Stimulated activated CD4-positive, alpha-beta T cell treated with anti-CD3 and anti-CD28 coated beads, Interleukin-15, amount 100 ng/mL, for 1 hour (primary cell): Measurements from ENCODE around the gene LRP1B.

Experiments used
- DNase-seq, 2 donors: peaks; one replicate each; pipeline ENCODE4 v3.0.0-alpha.2; 2020; ENCODE audit warnings: low read depth in 1 of 2, low spot score in 1 of 2

Gene LRP1B

DNA sequence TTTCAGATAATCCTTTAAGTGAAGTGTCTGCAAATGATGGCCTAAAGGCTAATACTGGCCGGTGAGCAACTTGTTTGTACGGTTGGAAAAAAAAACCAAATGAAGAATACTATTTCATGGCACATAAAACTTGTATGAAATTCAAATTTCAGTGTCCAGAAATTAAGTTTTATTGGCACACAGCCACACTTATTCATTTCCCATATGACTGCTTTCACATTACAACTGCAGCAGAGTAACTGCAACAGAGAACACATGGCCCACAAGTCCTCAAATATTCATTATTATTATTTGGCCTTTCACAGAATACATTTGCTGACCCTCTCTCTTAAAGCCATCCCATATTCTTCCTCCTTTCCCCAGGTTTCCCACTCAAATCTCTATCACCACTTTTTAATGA, 1268.6 kb downstream of the LRP1B start:
- no peak for DNase-seq

DNA sequence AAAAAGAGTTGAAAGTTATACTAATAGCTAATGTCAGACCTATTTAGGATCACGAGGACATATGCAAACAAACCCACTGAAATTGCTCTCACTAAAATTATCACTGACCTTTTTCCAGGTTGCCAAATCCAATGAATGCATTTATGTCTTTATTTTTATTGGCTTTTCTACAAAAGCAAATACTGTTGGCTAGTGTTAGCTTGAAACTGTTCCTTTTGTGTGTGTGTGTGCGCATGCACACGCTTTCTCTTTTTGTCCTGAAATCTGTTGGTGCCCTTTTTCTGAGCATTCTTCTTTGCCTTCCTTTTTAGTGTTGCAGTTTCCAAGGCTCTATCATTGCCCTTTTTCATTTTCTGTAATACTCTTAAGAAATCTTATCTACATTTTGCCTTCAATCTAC, 1269.2 kb downstream of the LRP1B start:
- no peak for DNase-seq

DNA sequence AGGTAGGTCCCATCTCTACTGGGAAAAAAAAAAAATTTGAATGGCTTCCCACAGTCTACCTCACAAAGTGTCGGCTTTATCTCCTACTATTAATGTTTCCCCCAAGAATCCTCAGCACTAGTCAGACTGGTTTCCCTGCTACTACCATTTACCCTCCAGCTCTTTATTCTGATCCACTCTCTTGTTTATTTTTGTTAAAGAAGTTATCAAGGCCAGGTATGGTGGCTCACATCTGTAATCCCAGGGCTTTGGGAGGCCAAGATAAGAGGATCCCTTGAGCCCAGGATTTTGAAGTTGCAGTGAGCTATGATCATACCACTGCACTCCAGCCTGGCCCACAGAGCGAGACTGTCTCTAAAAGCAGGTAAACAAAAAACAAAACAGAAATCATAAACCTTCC, 1275.3 kb downstream of the LRP1B start:
- no peak for DNase-seq

DNA sequence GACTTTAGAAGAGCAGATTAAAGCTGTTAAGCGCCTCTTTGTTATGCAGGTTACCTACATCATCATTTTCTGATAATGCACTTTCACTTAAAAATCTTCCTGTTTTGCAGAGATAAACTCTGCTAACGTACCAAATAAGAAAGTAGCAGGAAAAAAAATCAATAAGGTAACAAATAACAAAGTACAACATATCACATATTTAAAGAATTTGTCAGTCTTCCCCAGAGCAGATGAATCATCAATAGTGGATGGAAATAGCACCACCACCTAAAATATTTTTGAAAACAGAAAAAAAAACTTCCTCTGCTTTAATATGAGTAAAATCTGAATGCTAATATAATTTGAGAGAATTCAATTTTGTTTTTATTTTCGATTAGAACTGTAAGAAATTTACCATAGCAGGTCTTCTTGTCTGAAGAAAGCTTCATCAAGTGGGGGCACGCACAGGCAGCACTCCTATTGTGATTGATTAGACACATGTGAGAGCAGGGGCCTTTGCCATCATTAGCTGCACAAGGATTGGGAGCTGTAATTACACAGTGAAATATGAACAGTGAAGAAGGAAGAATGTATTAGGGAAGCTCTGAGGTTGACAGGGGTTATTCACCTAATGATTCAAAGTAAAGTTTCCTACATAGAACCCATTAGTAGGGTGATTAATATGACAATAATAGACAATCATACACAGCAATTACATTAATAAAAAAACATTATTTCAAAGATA, 1279.4 kb downstream of the LRP1B start:
- no peak for DNase-seq

DNA sequence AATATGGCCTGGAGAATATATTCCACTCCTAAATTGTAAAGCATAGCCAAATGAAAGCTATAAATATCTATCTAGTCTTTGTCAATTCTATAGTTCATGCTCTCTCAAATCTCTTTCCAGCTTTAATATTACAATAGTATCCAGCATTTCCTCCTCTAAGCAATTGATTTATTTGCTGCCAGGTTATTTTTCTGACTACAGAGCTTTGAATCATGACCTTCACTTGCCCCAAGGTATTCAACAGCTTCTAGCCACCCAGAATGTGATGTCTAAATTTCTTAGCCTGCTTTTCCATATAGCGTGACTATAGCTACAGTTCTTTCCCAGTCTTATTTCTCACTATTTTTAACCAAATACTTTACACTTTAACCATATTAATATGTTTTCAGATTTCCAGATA, 1287.6 kb downstream of the LRP1B start:
- no peak for DNase-seq

DNA sequence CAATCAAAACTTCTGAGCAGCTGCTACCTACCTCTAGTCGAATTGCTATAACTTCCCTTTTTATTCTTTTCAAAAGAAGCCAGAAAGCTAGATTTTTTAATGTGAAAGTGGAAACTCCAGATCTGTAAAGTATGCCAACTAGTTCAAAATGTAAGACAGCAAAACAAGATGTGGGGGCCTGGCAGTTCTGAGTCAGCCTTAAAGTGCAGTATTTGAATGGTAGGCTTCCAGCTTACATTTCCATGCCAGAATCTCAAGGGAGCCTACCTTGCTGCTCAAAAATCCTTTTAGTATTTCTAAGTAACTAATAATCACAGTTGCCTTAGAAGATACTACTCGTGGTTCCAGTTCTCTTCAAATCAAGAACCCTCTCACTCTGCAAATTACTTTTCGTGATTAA, 1288.7 kb downstream of the LRP1B start:
- DNase-seq, result no peak

DNA sequence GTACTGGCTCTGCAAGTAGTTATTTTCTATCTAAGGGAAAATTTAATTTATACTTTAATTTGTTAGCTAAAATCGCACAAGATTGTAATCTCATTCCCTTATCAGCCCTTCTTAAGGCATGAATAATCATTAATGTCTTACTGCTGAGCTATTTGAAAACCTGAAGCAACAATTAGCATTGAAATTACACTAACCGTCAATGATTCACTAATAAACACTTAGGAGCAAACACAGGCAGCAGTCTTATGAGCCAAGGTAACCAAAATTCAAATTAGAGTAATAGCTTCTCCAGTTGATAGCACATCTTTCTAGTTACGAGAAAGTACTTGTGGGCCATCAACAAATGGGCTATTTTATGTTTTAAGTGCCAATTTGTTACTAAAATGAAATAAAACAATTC, 1289.7 kb downstream of the LRP1B start:
- DNase-seq, result no peak

DNA sequence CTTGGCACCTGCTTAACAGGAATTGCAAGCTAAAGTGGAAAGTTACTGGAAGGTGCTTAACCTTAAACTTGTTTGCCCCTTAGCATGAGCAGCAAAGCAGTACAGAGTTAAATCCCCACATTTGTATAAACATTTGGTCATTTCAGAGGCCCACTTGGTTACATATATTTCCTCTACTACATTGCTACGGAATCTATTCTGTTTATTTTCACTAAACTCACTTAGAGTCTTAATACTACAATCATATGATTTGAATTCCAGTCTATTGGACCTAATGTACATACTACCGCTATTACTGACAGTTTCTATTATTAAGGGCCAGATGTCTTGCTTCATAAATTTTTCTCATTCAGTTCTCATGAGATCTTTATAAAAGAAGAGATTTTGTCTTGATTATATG, 1294.0 kb downstream of the LRP1B start:
- no peak for DNase-seq

DNA sequence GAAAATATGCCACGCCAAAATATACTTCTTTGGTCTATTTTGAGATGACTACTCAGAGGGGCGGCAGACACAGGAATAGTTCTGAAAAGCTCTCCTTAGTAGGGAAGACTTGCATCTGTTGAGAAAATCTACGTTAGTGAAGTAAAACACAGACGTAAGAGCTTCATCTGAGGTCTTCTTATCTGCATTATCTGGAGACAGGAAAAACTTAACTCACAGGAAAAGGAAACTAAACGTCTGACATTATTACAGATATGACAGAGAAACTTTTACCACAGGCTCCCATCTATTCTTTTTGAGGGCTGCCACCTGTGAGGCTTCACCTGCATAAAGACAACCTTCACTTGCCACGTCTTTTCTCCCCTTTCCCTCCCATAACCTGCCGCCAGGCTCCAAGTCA, 1295.7 kb downstream of the LRP1B start:
- no peak for DNase-seq

DNA sequence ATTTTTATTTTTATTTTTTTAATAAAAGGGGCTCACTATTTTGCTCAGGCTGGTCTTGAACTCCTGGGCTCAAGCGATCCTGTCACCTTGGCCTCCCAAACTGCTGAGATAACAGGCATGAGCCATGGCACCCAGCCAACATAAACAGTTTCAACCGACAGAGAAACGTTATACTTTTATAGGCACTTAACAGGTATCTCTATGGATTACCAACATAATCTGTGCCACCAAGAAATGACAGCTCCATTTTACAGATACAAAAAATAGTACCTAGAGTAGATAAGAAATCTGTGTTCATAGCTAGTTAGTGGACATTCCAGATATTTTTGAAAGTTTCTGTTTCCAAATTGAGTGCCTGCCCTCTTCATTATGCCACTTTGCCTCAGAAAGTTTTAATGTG, 1316.7 kb downstream of the LRP1B start:
- no peak for DNase-seq

DNA sequence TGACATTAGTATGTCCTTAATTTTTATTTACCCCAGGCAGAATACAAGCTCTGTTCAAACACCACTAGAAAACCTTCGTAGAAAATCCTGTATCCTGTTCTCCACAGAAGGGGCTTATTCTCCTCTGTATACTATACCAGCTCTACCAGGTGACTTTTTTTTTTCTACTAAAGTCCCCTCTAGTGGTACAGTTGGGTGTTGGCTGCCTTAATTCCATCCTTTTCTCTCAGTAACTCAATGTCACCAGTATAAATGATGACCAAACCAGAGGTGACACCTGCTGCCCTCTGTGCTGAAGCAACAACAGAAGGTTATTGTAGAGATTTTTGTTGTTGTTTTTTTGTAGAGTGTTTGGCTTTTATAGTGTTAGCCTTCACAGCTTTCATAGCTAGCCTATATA, 1322.0 kb downstream of the LRP1B start:
- DNase-seq, result no peak

DNA sequence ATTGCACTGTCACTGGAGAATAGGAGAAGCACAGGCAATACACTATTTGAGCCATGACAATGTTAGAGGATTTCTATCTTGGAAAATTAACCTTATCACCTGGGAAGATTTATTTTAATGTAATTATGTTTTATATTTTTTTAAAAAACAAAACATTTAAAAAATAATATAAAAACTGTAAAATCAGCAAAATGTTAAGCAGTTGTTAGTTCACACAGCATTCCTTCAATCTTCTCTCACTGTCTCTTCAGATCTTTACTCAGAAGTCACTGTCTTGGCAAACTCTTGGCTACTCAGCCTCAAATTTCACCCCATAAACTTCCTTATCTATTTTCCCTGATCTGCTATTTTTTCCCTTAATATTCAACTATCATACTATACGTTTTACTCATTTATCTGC, 1322.6 kb downstream of the LRP1B start:
- DNase-seq, result no peak

DNA sequence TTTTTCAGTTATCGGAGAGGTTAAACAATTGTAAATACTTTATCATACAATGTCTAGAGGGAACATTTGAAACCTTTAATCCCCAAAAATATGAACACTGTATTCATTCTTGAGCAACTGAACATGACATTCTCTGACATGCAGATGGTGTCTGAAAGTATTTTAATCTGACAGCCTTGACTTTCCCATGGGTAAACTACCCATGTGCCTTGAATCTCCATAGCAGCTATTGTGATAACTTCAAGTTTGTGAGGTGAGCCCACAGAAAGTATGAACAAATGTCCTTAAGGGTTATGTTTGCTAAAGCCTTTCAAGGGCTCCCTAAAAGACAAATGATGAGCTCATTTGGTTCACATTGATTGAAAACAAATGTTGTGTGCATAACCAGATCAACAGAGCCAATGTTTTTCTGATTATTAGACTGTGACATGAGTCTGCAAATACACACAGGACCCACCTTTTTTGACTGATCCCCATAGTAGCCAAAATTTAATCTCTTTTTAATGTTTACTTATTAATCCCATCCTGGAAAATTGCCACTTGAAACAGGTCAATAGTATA, 1326.0 kb downstream of the LRP1B start:
- no peak for DNase-seq

DNA sequence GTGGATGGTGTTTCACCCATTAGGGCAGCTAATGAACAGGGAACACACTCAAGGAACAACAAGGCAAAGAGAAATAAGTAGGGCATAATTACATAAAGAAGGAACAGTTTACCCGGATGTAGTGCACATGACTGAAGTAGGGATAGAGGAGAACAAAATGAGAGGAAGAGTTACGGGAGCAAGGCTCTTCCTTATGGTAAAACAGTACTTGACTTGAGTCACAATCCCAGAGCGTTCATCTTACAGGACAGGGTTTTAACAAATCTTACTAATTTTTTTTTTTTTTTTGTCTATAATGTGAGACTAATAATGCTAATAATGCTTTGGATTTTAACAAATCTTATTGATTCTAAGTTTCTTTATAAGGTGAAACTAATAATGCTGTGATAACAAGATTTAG, 1329.5 kb downstream of the LRP1B start:
- no peak for DNase-seq

DNA sequence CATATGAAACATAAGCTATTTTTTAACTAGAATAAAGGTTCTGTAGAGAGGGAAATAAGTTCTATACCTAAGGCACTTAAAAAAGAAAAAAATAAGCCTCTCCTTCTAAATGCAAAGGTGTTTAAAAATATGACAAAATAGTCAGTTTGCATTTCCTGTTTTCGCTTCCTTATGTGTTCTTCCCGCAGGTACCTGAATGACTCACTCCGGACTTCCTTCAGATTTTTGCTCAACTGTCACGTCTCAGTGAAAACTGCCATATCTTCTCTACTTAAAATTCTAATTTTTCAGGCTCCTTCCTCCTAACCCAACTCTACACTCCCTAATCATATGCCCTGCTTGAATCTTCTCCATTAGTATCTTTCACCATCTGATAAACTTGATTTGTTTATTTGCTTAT, 1333.1 kb downstream of the LRP1B start:
- no peak for DNase-seq

DNA sequence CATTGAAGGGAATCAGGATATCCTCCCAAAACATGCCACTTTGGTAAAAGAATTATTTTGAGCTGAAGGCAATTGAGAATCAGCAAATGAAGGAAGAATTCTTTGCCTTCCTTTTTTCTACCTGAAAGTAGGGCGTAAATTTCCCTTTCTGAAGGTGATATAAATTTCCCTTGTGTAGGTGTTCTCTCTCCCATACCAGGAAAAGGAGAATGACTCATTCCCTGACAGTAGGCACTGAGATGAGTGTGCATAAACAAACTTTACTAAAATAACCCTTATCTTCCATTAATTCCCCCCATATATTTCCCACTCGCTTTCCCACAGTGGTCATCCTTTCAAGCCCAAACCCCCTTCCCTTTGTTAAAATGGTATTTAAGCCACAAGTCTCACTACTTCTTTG, 1339.0 kb downstream of the LRP1B start:
- DNase-seq, result no peak

DNA sequence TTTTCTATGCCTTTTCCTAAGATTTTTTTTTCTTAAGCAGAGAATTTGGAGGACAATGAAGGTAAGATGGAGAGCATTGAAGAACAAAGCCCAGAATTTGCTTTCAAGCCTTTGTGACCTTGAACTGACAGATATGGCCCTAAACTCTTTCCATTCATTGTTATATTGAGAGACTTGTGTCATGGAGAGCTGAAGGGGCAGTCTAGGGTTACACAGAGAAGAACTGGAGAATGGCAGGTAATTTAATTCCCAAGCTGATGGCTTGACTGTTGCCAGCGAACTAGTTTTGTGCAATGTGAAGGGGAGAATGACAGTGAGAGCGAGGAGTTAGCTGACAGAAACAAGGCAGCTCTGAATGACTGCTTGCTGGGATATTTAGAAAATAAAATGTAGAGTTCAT, 1344.2 kb downstream of the LRP1B start:
- no peak for DNase-seq

DNA sequence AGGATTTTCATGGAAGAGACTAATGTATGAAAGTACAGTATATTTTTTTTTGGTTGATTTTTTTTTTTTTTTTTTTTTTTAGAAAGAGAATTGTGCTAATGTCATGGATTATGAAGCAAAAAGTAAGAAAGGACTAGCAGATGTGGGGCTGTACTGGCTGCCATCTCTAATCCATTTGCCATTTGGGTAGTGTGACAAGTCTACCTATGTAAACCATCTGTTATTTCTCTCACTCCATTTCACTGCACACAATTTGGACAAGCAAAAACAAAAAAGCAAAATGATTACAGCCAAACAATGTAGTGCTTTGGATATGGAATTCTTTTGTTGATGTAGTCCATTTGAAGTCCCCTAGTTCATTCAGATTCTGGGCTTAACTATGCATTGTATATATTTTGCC, 1355.4 kb downstream of the LRP1B start:
- no peak for DNase-seq

DNA sequence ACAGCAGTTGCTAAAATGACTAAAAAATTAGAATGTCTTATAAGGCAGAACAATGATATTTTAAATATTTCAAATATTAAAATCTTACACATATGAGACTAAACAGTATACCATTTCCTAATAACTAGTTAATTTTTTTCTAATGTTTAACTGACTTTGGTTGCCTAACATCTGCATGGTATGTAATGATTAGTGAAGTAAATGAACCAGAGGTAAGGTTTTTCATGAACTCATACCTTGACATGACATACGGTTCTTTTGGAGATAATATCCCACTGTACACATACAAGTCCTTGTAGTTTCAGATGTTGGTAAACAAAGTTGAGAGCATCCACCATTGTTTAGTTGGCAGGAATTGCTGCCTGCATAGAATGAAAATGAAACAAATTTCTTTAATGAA, 1360.2 kb downstream of the LRP1B start:
- no peak for DNase-seq

DNA sequence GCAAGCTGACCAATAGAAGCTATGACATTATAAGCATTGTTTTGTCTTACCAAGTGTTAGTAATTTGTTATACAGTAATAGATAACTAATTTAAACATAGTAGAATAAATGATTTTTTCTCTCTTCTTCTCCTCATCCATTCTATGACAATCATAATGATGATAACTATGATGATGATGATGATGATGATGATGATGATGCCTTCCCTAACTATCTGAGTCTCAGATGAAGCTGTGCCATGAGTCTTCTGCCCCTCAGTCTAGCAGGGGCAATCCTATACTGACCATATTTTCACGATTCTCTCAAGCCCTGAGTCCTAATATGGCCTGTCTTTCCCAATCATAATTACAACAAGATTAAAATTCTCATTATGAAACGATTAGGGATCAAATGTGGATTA, 1369.0 kb downstream of the LRP1B start:
- no peak for DNase-seq

DNA sequence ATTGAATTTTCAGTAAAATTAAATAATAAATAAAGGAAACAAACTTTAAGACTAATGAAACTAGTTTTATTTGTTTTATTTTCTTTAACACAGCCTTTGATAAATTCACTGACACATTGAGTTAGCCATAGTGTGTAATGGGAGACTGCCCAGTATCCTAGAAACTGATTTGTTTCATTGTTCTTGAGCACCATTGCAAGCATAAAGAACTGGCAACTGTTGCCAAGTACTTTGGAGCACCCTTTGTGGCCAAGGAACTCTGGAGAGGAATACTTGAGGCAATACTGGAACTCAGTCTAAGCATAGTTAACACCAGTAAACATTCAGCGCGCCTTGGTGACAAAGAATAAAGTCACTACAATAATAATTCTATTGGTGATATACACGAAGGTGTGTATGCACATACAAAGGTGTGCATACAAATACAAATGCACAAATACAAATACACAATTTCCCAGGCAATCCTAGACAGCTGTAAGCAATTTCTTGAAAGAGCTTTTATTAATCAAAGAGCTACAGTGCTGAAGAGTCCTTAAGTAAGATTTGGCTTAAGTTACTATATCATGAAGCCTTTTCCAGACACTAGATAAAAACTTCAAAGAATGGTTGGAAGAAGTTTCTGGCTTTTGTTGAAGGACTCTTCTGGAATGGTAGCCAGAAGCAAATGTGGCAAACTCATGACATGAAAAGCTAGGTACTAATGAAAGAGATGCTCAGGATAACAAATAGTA, 1371.2 kb downstream of the LRP1B start:
- DNase-seq, result no peak

DNA sequence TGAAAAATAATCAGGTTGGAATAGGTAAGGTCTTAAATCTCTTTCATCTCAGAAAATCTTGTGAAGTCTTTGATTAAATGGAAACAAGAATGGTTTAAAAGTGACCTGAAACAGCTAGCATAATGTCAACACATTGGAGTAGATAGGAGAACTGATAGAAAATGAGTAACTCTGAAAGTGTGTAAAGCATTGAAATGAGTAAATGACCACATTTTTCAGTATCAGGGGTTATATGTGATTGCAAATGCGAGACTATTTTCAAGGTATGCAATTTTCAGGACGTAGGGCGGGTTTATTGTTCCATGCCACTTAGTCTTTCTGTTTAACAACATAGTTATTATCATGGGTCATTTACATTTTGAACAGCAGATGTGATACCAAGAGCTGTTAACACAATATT, 1383.2 kb downstream of the LRP1B start:
- DNase-seq, result no peak

DNA sequence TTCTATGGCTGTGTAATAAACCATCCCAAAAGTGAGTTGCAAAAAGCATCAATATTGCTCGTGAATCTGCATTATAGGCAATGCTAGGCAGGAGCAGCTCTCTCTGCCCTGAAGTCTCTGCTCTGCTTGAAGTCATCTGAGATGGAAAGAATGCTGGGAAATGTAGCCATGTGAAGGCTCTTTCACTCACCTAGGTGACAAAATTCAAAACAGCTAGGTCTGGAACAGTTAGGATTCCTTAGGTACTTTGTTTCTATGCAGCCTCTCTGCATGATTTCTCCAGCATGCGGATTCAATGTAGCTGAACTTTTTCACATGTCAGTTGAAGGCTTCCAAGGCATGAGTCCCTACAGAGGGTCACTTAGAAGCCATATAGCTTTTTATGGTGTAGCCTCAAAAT, 1383.7 kb downstream of the LRP1B start:
- no peak for DNase-seq
